Stimulated activated CD4-positive, alpha-beta T cell treated with anti-CD3 and anti-CD28 coated beads, TNF-alpha, amount 100 ng/mL, for 48 hours (primary cell): ENCODE measurements around the gene NLRC5.
"Not testable (repeated sequence)": the region's sequence is repeated elsewhere in the genome, so short reads cannot be mapped to it uniquely, and the experiment has no call there.

ENCODE experiments used
- DNase-seq, 3 donors: peaks; one replicate each; pipeline ENCODE4 v3.0.0-alpha.2; 2020; ENCODE audit warnings: low read depth in 3 of 3

NLRC5 gene

DNA sequence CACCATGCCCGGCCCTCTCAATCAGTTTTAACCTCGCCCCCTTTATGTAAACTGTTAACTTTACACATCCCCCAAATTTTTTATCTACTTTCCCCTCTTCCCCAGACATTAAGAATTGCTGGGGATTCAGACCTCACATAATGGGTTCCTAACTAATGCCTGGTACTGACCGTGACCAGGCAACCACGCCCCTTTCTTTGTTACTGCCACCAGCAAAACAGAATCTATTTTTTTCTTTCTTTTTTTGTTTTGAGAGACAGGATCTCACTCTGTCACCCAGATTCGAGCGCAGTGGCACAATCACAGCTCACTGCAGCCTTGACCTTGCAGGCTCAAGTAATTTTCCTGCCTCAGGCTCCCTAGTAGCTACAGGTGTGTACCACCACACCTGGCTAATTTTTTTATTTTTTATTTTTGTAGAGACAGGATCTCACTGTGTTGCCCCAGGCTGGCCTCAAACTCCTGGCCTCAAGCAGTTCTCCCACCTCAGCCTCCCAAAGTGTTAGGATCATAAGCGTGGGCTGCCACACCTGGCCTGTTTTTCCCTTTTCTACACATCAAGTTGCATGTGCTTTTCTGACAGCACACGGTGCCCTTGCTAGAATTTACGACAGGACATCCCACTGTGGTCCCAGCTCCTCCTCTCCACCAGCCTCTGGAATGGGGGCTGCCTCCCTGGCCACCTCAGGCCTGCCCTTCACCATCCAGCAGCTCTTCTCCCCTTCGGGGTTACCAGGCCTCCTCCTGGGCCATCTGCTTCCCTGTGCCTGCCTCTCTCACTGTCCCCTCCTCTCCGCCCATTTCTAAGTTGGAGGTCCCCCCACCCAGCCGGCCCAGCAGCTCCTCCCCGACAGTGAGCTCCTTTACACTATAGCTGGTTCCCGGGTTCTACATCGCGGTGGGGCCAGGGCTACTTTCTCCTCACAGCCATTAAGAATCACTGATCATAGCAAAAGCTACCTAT is 113.8 kb downstream of the NLRC5 start:
- DNase-seq = no peak

DNA sequence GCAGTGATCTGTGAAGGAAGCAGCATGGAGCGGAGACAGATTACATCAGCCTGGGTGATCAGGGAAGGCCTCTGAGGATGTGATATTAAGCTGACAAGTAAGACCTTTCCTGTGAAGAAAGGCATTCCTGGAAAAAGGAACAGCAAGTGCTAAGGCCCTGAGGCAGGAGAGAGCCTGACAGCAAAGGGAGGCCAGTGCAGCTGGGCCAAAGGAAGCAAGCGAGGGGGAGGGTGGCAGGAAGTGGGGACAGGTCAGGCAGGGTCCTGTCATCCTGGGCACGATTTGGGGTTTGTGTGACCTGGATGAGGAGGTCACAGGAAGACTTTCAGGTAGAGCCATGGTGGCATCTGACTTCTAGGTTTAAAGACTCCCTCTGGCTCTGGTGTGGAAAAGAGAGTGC is 115.3 kb downstream of the NLRC5 start:
- no peak for DNase-seq

DNA sequence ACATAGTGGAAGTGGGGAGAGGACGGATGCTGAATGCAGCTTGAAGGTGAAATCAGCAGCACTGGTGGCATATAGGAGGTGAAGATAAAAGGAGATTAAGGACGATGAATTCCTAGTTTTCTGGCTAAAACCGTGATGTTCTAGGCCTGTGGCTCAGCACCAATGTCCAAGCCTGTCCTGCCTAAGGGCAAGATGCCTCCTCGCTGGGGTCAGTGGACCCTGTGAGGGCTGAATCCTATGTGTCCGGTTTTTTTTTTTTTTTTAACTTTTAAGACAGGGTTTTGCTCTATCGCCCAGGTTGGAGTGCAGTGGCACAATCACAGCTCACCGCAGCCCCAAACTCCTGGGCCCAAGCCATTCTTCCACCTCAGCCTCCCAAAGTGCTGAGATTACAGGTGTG is 115.8 kb downstream of the NLRC5 start:
- no peak for DNase-seq

DNA sequence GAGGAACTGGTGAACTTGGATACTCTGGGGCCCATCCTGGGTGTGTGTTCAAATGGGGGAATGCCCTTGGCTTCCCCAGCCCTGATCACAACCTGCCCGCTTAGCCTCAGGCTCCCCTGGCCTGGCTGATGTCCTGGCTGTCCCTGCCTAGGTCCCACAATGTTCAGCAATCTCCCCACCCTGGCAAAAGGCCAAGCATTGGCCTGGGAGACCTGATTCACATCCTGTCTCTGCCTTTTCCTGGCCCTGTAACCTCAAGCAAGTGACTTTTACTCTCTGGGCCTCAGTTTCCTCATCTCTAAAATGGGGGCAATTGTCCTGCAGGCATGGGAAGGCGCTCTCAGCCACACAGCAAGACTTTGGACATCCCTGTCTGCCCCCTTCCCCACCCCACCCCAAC is 117.4 kb downstream of the NLRC5 start:
- no peak for DNase-seq

DNA sequence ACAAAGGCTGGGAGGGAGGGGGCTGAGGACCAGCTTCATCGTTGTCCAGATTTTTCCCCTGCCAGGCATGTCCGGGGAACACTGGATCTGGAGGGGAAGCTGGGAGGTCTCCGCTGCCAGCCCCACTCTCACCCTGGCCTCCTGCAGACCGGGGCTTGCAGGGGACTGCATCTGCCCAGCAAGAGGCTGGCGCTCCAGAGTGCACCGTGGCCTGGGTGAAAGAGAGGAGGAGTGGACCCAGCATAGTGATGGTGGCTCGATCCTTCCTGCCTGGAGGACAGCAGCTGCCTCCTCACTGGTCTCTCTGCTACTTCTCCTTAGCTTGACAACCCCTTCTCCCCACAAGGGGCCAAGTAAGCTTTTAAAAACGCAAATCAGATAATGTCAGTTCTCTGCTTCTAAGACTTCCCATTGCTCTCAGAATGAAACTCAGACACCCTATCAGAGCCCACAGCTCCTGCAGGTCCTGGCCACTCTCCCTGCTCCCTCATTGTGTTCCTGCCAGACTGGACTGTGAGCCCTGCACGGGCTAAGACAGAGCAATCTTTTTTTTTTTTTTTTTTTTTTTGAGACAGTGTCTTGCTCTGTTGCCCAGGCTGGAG is 118.1 kb downstream of the NLRC5 start:
- DNase-seq = no peak

DNA sequence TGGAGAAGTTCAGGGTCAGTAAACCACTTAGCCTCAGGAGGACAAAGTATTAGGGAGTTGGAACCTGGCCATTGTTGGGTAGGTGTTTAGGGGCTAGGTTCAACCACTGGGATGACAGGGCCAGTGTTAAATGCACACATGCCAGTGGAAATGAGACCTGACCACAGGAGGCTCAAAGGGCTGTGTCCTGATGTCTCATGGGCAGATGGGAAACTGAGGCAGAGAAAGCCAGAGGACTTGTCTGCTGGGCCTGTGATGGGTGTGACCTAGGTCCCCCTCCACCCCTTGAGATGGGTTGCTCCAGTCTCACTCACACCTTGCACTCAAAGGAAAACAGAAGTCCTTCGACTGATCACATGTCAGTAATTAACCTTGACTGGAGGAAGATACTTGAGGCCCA is 119.1 kb downstream of the NLRC5 start:
- DNase-seq = no peak

DNA sequence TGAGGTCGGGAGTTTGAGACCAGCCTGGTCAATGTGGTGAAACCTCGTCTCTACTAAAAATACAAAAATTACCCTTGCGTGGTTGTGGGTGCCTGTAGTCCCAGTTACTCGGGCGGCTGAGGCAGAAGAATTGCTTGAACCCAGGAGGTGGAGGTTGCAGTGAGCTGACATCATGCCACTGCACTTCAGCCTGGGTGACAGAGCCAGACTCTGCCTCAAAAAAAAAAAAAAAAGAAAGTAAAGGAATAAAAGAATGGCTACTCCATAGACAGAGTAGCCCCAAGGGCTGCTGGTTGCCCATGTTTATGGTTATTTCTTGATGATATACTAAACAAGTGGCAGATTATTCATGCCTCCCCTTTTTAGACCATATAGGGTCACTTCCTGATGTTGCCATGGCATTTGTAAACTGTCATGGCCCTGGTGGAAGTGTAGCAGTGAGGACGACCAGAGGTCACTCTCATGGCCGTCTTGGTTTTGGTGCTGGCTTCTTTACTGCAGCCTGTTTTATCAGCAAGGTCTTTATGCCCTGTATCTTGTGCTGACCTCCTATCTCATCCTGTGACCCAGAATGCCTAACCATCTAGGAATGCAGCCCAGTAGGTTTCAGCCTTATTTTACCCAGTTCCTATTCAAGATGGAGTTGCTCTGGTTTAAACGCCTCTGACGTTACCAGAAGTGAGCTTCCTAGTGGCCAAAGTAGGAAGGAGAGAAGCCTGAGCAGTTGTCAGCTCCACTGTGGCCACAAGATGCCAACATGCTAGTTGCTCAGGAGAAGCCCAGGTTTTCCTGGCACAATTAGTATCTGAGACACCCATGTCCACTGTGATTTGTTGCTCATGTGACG is 120.1 kb downstream of the NLRC5 start:
- DNase-seq = not testable (repeated sequence)

DNA sequence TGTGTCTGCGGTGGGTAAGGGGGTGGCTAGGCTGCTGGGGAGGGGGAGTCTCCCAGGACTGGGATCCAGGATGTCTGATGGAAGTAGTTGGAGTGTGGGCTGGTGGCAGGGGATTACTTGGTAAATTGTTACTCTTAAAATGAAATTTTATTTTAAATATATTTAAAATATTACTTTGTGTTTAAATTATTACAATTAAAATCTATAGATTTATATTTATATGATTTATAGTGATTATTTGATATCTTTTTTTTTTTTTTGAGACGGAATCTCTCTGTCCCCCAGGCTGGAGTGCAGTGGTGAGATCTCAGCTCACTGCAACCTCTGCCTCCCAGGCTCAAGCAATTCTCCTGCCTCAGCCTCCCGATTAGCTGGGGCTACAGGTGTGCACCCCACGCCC is 121.6 kb downstream of the NLRC5 start:
- no peak for DNase-seq

DNA sequence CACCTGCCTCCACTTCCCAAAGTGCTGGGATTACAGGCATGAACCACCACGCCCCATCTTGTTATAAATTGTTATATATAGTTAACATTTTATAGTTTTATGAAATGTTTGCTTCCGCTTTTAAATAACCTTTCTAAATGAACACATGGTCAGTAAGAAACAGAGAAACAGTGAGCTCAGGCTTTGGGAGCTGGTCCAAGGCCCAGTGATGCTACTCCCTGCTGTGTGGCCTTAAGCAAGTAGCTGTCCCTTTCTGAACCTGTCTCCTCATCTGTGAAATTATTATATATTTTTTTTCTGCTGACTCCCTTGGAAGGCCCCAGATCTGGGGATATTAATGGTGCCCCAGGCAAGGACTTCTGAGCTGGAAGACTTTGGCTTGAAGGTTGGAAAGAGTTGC is 122.1 kb downstream of the NLRC5 start:
- no peak for DNase-seq

DNA sequence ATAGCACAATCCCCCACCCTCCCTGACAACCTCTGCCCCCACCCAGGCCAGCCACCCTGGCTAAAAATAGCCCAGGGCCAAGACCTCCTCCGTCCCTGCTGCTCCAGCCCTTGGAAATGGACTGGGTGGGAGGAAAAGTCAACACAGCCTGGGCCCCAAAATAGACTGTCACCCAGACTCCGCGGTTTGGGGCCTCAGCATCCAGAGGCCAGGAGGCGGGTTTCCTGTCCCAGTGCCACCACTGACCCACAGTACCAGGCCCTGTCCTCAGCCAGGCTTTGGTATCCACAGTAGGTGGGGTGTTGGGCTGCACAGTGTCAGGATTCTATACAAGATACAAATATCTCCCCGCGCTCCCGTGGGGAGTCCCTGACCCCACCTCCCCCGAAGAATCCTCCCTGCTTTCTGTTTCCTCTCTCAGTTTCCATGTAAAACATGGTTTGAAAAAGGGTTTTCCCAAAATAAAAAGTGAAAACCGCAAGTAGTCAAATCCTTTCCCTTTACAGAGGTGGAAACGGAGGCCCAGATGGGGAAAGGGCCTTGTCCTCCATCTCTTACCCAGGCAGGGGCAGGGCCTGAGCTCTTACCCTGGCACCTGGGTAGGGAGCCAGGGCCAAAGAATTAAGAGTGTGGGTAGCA is 123.2 kb downstream of the NLRC5 start:
- no peak for DNase-seq

DNA sequence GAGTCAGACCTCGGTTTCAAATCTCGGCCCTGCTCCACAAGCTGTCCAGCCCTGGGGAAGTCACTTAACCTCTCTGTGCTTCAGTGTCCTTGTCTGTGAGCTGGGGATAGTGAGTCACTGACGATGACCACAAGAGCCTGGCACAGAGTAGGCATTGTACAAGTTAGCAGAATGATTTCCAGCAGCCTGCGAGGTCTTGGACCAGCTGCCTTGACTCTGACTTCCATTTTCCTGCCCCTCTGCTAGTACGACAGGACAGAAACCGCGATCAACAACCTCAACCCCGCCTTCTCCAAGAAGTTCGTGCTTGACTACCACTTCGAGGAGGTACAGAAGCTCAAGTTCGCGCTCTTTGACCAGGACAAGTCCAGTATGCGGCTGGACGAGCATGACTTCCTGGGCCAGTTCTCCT is 123.7 kb downstream of the NLRC5 start:
- no peak for DNase-seq

DNA sequence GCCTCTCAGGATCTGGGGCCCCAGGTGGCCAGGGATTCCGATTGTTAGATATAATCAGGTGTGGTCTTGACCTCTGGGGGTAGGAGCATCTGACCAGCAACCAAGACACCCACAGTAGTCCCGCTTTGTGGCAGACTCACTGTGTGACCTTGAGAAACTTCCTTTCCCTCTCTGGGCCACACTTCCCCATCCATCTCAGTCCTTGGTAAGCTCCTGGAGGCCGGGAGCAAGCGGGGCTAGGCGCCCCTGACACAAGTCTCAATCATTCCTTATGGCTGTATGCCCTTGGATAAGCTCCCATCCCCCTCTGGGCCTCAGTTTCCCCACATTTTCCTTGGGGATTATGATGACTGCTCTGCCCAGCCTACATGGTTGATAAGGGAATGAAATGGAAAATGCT is 124.3 kb downstream of the NLRC5 start:
- no peak for DNase-seq

DNA sequence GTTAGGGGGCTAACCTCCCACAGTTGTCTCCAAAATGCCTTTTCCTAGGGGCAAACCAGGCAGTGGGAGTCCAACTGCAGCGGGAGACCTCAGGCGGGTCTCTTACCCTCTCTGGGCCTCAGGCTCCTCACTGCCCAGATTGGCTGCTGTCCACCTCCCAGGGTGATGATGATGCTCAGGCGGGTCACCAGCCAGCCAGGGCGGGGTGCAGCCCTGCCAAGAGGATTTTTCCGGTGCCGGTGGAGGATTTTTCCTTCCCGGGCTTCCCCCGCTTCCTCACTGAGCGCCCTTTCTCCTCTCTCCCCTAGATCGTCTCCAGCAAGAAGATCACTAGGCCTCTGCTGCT is 125.8 kb downstream of the NLRC5 start:
- DNase-seq = no peak

DNA sequence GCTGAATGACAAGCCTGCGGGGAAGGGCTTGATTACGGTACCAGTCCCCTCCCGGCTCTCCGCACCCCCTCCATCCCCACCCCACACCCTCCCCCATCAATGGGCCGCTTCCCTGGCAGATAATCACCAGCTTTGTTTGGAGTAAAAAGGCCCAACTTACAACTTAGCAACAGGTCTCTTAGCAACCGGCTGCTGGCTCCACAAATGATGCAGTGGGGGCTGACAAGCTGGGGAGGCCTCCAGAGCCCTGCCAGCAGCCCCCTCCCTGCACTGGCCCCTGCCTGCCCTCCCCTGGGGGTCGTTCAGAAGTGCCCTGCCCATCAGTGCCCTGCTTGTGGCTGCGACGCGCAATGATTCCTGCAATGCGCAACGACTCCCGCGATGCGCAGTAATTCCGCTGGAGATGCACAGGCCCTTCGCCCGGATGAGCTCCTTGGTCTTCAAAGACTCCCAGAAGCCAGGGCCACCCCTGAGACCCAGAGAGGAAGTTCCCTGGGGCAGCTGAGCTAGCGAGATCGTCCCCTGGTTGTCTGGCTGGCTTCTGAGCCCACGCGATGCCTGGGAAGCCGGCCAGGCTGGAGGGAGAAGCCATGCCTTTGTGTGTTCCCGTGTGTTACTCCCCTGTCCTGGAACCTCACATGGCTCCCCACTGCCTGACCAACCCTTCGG is 126.3 kb downstream of the NLRC5 start:
- DNase-seq = no peak

DNA sequence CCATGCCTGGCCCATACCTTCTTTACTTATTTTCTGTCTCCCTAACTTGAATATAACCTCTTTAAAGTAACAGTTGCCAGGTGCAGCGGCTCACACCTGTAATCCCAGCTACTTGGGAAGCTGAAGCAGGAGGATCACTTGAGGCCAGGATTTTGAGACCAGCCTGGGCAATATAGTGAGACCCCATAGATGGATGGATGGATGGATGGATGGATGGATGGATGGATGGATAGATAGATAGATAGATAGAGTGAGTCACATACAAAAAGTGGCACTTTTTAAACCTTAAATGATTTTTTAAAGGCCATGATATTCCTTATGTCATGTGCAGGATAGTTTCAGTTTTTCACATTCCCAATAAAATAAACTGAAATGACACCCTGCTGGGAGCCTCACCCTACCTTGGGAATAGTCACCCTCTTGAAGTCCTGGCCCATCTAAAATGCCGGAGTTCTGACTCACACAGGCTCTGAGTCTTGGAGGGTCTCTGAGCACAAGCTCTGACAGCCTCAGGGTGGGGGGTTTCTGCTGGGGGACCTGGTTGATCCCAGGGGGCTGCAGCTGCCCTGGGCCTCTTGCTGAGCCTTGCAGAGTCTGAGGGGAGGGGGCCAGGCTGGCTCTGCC is 129.2 kb downstream of the NLRC5 start:
- DNase-seq = no peak

DNA sequence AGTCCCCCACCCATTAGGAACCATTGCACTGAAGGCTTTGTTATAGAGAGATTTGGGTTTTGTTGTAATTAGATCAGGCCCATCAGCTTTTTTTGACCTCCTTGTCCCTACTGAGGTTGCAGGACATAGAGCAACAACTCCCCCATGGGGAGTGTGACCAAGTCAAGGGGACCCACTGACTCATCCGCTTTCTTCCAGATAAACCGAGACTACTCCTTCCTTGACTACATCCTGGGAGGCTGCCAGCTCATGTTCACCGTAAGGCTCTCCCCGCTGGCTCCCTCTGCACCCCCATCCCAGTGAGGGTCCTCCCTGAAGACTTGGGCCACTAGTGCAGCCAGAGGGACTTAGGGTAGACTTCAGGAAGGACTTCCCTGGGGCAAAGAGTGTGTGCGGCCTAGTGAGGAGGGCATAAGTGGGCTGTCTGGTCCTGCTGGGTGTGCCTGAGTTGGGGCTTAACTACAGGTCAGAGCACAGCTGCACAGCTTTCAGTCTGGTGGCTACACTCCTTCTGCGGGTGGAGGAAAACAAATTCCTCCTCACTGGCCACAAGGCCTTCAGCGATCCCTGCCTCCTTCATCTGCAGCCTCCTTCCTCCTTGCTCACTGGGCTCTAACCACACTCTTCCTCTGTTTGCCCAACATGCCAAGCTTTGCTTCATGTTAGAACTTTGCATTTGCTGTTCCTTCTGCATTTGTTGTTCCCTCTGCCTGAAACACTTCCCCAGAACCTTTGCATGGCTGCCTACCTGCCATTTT is 134.0 kb downstream of the NLRC5 start:
- no peak for DNase-seq

DNA sequence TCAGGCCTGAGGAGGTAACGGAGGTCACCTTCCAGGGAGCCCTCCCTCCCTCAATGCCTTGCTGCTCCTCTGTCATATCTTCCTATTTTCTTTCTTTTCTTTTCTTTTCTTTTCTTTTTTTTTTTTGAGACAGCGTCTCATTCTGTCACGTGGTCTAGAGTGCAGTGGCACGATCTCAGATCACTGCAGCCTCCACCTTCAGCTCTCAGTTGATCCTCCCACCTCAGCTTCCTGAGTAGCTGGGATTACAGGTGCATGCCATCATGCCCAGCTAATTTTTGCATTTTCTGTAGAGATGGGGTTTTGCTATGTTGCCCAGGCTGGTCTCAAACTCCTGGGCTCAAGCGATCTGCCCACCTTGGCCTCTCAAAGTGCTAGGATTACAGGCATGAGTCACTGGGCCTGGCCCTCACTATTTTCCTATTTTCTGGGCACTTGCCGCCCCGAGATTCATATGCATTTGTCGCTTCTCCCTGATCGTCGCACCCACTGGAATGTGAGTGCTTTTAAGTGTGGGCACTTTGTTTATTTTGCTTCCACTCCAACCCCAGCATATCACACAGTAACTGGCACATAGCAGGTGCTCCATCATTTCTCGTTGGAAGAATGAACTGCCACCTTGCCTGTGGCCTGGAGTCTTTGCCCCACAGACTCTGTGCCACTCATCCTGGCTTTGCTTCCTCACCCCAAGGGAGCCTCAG is 134.8 kb downstream of the NLRC5 start:
- DNase-seq = no peak

DNA sequence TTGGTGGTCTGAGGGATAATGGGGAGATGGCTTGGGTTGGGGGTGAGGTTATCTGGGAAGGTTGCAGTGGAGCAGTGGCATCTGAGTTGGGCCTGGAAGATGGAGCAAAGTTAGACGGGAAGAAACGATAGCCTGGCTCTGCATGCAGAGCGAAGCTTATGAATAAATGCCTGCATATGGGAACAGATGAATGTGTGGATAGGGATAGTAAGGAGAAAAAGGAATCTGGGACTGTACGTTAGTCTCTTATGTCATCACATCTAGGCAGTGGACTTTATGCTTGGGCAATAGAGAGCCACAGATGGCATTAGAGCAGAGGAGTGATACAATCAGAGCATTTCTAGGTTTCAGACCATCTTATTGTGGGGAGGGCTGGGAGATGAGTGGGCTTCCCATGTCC is 136.0 kb downstream of the NLRC5 start:
- DNase-seq = no peak

DNA sequence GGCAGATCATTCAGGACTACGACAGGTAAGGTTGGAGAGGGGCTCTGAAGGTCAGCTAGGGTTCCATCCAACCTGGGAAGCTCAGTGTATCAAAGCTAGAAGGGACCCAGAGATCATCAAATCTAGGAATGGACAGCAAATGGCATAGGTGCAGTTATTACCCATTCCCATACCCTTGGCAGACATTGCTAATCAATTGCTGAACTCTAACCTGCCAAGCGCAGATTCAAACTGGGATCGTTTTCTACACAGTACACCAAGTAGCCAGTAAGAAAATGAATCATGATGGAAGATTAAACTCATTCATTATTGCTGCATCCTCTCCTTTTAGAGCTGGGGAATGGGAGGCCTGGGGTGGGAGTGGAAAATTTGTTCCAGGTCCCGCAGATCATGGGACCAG is 136.6 kb downstream of the NLRC5 start:
- DNase-seq = no peak

DNA sequence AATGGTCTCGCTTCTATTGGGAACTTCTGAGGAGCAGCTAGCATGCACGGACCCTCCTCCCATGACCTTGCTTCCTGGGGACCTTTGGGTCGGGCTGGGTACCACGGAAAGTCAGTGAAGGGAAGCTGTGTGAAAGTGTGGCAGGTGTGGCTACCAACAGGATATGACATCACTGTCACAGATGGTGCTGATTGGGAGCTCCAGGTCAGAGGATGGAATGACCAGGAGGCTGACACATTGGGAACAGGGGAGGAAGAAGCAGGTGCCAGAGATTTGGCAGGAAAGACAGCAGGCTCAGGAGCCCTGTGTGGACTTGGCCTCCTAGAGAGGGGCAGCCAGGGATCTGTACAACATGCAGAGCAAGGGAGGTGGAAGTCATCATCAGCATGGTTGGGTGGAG is 137.1 kb downstream of the NLRC5 start:
- DNase-seq = no peak
